ENCODE data around the gene TOE1. TPM values are rescaled to one million over a fixed set of nuclear protein-coding genes. Genes with fewer than 3 reads are reported as not detected.

The TOE1 gene
- total and polyA plus RNA-seq, 2 of the 8 experiments (the other 6 are each of a cell fraction or from before 2014, with no cell fraction given), result 15.2 to 25.8 TPM

GRCh38 chr1:45375104-45376090 is 35.4 kb downstream of the TOE1 start:
- no peak overlapping the region for H2BK20ac ChIP-seq (ENCODE audit: low read length)
- H3K4ac ChIP-seq (replicated peaks; ENCODE audit: insufficient read length, low read depth, low read length), result no peak overlapping the region
- no peaks in the 10 kb centered on the region for H3K79me1 ChIP-seq (ENCODE audit: low read depth, low read length)
- H3K4me1 ChIP-seq (replicated peaks in 1 of 4; ENCODE audit: control insufficient read depth in 3 of 4, insufficient read depth in 4 of 4, low read length in 3 of 4), result no peaks in the 10 kb centered on the region
- H2BK12ac ChIP-seq (ENCODE audit: low read depth, low read length), result no peak overlapping the region
- CTCF ChIA-PET (ENCODE audit: partially characterized antibody), result interaction anchor here (1.1 to 1.9 kb wide), 3 partner anchors 31 to 116 kb away, joined by 3 to 4 read pairs (median 3); no protein-coding TSS in a partner anchor
- H3K23me2 ChIP-seq (ENCODE audit: low read depth, low read length), result no peaks in the 10 kb centered on the region
- no peak overlapping the region for H3K14ac ChIP-seq (ENCODE audit: insufficient read length)
- FAIRE-seq (no peak), DNase-seq (ENCODE audit: low read depth in 1 of 2, low spot score in 2 of 2) (no peak)
- no peaks in the 10 kb centered on the region for H3K27me3 ChIP-seq (replicated peaks in 1 of 4; ENCODE audit: control insufficient read depth in 3 of 4, extremely low read depth in 1 of 4, insufficient read depth in 3 of 4, low read length in 3 of 4)
- no peak overlapping the region for H3K4me3 ChIP-seq (ENCODE audit: extremely low read depth in 1 of 4, insufficient read depth in 2 of 4, low read depth in 3 of 4, low read length in 4 of 4)
- H3K27ac ChIP-seq (ENCODE audit: low read depth, low read length), result no peak overlapping the region
- H3K4me2 ChIP-seq (ENCODE audit: insufficient read depth in 1 of 2, low read depth in 2 of 2, low read length in 2 of 2), result no peak overlapping the region
- WGBS, 2 experiments (ENCODE audit: extremely low coverage in 1 of 2, insufficient coverage in 1 of 2, insufficient read length in 1 of 2, insufficient replicate concordance in 2 of 2, low coverage in 1 of 2, low lambda C conversion rate in 2 of 2, missing lambda C conversion rate in 1 of 2), result 81% methylated on average over 3 of the region's 3 CpGs; no CpG with 5 or more reads in 1 of the 2 experiments
- H3K9ac ChIP-seq (replicated peaks in 1 of 4; ENCODE audit: extremely low read depth in 1 of 4, low read depth in 3 of 4, low read length in 3 of 4), result no peak overlapping the region
- no peak overlapping the region for H2AFZ ChIP-seq (ENCODE audit: low read length)
- H2BK5ac ChIP-seq (ENCODE audit: low read depth, low read length), result no peak overlapping the region
- no peak overlapping the region for H4K8ac ChIP-seq (ENCODE audit: extremely low read depth, insufficient read depth, low read length)
- POLR2A ChIA-PET (ENCODE audit: partially characterized antibody), result no interaction called here
- H3K9me3 ChIP-seq (ENCODE audit: insufficient read depth in 2 of 2, low read depth in 1 of 2, low read length in 1 of 2), result no peaks in the 10 kb centered on the region
- H3K18ac ChIP-seq (ENCODE audit: extremely low read depth, low read length), result no peak overlapping the region
- no peak overlapping the region for H2AK5ac ChIP-seq (ENCODE audit: low read depth, low read length)
- H4K5ac ChIP-seq (ENCODE audit: insufficient read length, low read depth, low read length), result no peak overlapping the region
- H2BK15ac ChIP-seq (ENCODE audit: low read length), result no peak overlapping the region
- no peak overlapping the region for H3K23ac ChIP-seq (ENCODE audit: insufficient read length)
- H2BK120ac ChIP-seq (replicated peaks; ENCODE audit: low read depth, low read length), result no peak overlapping the region
- H4K20me1 ChIP-seq (replicated peaks in 1 of 2; ENCODE audit: control insufficient read depth in 1 of 2, insufficient read depth in 2 of 2, low read length in 2 of 2), result no peaks in the 10 kb centered on the region
- no peak overlapping the region for H4K91ac ChIP-seq (replicated peaks; ENCODE audit: insufficient read length, low read length)
- H3K79me2 ChIP-seq (ENCODE audit: control insufficient read depth in 1 of 2, insufficient read depth in 2 of 2, low read length in 2 of 2), result no peaks in the 10 kb centered on the region
- no peaks in the 10 kb centered on the region for H3K36me3 ChIP-seq (ENCODE audit: control insufficient read depth in 2 of 4, insufficient read depth in 4 of 4, low read length in 3 of 4)
- H3K56ac ChIP-seq (replicated peaks; ENCODE audit: insufficient read length, low read depth, low read length), result no peak overlapping the region
- TF ChIP-seq ASH2L (IDR thresholded peaks at IDR 0.05; ENCODE audit: low read length) (no peak), TBP (IDR thresholded peaks at IDR 0.05; ENCODE audit: low read depth, low read length) (no peak), EP300 (IDR thresholded peaks at IDR 0.05; ENCODE audit: borderline replicate concordance in 1 of 2, low read depth in 2 of 2, low read length in 2 of 2) (no peak), SIRT6 (IDR thresholded peaks at IDR 0.05; ENCODE audit: low read length) (no peak), KDM4A (IDR thresholded peaks at IDR 0.05; ENCODE audit: low read depth, low read length, severe bottlenecking) (no peak), CEBPB (IDR thresholded peaks at IDR 0.05; ENCODE audit: low read depth, low read length) (no peak), KDM1A (IDR thresholded peaks at IDR 0.05; ENCODE audit: borderline replicate concordance, low read length) (no peak), ATF2 (IDR thresholded peaks at IDR 0.05; ENCODE audit: low read length) (no peak), CBX5 (IDR thresholded peaks at IDR 0.05; ENCODE audit: low read depth, low read length) (no peak), POLR2A (IDR thresholded peaks at IDR 0.05; ENCODE audit: control extremely low read depth in 1 of 2, low read depth in 2 of 2, low read length in 2 of 2) (no peak), NRF1 (IDR thresholded peaks at IDR 0.05; ENCODE audit: low read depth, low read length) (no peak)
